Epithelial cell of esophagus (primary cell): ENCODE data around the gene SRF.

Experiments used
- DNase-seq: peaks from one replicate; pipeline ENCODE4 v3.0.0; 2010; ENCODE audit warnings: low read depth
- H3K4me3 ChIP-seq: 2 replicates; pipeline ENCODE4 v1.5.1; 2011; ENCODE audit warnings: mild to moderate bottlenecking, low read length, control low read depth
- TF ChIP-seq, protein P1 (sequence below): IDR thresholded peaks from 2 replicates; pipeline ENCODE4 v1.5.1; 2011; ENCODE audit warnings: low read depth, mild to moderate bottlenecking, low read length, control low read depth, inconsistent platforms; ENCODE audit not compliant: insufficient read depth; ENCODE audit errors: missing control alignments

SRF gene

DNA sequence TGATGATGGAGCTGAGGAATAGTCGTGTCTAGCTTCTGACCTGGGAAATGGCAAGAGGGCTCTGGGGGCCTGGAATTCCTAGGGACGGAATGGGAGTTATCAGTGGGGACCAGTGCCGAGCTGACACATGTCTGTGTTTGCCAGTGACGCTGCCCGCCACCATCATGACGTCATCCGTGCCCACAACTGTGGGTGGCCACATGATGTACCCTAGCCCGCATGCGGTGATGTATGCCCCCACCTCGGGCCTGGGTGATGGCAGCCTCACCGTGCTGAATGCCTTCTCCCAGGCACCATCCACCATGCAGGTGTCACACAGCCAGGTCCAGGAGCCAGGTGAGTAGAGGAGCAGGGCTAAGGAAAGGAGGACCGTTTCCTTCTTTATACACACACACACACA, 7.1 kb downstream of the SRF start:
- TF ChIP-seq, protein P1, sequence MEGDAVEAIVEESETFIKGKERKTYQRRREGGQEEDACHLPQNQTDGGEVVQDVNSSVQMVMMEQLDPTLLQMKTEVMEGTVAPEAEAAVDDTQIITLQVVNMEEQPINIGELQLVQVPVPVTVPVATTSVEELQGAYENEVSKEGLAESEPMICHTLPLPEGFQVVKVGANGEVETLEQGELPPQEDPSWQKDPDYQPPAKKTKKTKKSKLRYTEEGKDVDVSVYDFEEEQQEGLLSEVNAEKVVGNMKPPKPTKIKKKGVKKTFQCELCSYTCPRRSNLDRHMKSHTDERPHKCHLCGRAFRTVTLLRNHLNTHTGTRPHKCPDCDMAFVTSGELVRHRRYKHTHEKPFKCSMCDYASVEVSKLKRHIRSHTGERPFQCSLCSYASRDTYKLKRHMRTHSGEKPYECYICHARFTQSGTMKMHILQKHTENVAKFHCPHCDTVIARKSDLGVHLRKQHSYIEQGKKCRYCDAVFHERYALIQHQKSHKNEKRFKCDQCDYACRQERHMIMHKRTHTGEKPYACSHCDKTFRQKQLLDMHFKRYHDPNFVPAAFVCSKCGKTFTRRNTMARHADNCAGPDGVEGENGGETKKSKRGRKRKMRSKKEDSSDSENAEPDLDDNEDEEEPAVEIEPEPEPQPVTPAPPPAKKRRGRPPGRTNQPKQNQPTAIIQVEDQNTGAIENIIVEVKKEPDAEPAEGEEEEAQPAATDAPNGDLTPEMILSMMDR, result no peak
- DNase-seq, result no peak
- no peak overlapping the region for H3K4me3 ChIP-seq

DNA sequence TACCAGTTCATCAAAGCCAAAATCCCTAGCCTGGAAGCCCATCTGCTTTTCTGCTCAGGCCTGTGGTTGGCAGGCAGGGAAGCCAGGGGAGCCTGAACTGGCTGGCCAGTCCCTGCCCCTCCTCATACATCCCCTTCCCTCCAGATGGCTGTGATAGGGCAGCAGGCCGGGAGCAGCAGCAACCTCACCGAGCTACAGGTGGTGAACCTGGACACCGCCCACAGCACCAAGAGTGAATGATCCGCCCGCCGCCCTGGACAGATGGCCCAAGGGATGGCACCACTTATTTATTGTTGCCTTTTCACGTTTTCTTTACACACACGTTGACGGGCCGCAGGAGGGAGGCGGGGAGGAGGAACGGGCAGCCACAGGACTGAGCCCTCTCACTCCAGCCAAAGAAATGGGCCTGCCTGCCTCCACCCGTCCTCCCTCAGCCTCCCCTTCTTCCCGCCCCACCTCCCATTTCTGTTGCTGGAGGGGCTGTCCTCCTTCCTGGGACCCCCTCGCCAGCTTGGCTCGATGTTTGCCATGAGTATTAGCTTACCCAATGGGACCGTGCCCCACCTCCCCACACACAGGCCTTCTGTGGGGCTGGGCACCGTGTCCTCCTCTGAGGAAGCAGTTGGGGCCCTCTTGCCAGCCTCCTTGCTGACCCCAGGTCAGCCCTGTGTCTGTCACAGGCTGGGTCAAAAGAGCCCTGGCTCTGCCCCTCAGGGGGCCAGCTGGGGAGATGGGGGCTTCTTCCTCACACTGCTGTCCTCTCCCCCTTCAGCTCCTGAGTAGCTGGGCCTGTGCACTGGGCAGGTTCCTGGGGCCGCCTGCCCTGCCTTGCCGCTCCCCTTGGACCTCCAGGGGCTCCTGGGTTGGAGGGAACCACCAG, 8.1 kb downstream of the SRF start:
- no peak overlapping the region for H3K4me3 ChIP-seq
- DNase-seq, result no peak
- TF ChIP-seq, protein P1, result no peak

DNA sequence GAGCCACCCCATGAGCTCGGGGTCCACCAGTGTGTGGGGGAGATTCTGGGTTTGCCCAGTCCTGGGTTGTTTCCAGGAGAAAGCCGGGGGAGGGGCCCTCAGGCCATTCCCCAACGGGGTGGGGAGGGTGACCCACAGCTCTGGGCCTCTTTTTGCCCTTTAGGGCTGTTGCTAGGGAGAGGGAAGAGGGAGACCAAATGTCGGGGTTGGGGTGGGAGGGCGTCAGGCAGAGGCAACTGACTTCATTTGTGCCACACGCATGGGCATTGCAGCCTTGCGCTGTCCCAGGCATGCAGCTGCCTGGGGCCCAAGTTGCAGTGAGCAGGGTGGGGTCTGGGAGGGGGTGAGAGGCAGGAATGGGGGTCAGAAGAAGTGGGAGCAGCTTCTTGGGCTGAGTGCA, 9.0 kb downstream of the SRF start:
- DNase-seq, result no peak
- TF ChIP-seq, protein P1, result no peak
- no peak overlapping the region for H3K4me3 ChIP-seq

GRCh38 chr6:43180985-43181384, 9.9 kb downstream of the SRF start:
- H3K4me3 ChIP-seq, result no peak overlapping the region
- DNase-seq, result no peak
- TF ChIP-seq, protein P1, result no peak

DNA sequence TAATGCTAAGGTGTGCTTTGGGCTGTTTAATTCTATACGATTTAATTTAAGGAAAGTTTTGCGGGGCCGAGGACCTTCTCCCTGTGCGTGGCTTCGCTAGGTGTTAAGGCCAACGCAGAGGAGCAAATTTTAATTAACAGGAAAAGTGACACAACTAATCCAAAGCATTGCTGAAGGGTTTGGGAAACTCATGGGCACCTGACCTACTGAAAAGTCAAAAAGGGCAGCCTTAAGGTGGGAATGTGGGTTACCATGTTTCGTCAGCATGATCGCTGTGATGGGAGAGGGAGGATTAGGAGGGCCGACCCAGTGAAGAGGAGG, 10.5 kb downstream of the SRF start:
- H3K4me3 ChIP-seq, result peak overlapping the region; percentile 70
- DNase-seq, result no peak
- TF ChIP-seq, protein P1, result no peak

DNA sequence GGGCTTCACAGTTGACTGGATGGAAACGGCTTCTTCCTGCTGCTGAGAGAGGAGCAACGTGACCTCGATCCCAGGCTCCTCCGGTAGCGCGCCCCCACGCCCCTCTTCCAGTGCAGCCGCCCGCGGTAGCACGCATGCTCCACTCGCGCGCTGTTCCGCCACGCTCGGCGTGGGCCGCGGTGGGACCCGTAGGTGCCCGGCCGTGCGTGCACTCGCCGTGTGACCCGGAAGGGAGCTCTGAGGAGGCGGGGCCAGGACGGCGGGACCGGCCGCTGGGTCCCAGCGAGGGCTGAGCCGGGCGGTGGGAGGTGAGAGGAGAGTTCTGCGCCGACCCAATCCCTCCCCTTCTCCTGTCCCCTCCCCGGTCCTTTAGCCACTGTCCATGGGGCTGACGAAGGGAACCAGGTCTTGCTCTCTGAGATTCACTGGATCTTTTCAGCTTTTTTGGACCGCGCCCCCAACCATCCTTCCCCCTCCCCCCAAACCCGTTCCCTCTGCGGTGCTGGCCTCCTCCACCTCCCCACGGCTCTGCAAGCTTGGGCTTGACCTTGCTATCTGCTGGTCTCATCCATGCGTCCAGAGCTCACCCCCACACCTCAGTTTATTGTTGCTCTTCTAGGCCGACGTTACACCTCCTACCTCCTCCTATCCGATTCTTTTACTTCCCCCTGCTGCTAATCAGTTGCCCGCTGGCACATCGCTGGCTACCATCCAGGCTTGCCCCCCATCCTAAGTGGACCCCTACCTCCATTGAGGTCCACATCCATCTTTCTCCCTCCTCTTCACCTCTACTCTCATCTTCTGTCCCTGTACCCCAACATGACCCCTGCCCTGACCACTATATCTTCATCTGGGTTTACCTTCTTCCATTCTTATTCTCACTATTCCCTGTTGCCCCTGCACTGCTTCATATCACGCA, 11.1 kb downstream of the SRF start, which contains the start of gene CUL9:
Gene CUL9 (plus strand): TSS at position 255 of the 919 bp plus-strand sequence. CDS start 2,115 bp downstream, outside the sequence.
- peak within 1 kb of the TSS; percentile 70 for H3K4me3 ChIP-seq
- TF ChIP-seq, protein P1, result no peak
- DNase-seq, result peak; percentile 53
